Sigmoid colon (tissue), 4 donors: ENCODE data around the gene DSCAM.

ENCODE experiments used
- POLR2A ChIP-seq, 2 donors: fragments of 450-650 bp; IDR thresholded peaks; one replicate each; pipeline ENCODE4 v1.6.1; 2016; ENCODE audit warnings: antibody characterized with exemption in 2 of 2, mild to moderate bottlenecking in 2 of 2, moderate library complexity in 2 of 2
- POLR2AphosphoS5 ChIP-seq, 4 donors: sonication (generic); formaldehyde crosslinking; IDR thresholded peaks; one replicate each; pipeline ENCODE4 v1.6.1; 2017; ENCODE audit warnings: antibody characterized with exemption in 4 of 4
- TF ChIP-seq, protein P1 (sequence below), 4 experiments: fragments of 450-650 bp in 3 of 4; fragments of 200-600 bp in 1 of 4; IDR thresholded peaks; one replicate each; pipeline ENCODE4 v1.5.1; 2016 to 2019; ENCODE audit warnings: antibody characterized with exemption in 4 of 4, mild to moderate bottlenecking in 3 of 4, moderate library complexity in 2 of 4

DNA sequence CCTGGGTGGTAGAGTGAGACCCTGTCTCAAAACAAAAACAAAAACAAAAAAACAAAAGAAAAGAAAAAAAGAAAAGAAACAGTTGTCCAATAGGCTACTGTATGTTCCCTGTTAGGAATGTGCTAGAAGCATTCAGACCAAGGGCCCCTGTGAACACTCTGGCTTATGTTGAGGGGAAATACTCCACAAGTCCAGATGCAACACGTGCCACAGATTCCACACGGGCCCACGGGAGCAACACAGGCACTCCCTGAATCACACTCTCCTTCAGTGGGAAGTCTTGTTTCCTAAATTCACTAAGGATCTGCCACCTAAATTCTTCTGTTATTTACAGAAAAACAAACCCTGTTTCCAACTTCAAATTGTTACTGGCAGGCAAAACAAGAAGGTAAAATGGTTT, 688.6 kb downstream of the DSCAM start:
- TF ChIP-seq, protein P1, sequence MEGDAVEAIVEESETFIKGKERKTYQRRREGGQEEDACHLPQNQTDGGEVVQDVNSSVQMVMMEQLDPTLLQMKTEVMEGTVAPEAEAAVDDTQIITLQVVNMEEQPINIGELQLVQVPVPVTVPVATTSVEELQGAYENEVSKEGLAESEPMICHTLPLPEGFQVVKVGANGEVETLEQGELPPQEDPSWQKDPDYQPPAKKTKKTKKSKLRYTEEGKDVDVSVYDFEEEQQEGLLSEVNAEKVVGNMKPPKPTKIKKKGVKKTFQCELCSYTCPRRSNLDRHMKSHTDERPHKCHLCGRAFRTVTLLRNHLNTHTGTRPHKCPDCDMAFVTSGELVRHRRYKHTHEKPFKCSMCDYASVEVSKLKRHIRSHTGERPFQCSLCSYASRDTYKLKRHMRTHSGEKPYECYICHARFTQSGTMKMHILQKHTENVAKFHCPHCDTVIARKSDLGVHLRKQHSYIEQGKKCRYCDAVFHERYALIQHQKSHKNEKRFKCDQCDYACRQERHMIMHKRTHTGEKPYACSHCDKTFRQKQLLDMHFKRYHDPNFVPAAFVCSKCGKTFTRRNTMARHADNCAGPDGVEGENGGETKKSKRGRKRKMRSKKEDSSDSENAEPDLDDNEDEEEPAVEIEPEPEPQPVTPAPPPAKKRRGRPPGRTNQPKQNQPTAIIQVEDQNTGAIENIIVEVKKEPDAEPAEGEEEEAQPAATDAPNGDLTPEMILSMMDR (IDR thresholded peaks at IDR 0.05): no peak
- TF ChIP-seq POLR2AphosphoS5 (IDR thresholded peaks at IDR 0.05) (no peak), POLR2A (IDR thresholded peaks at IDR 0.05) (no peak)
